Peyer's patch (tissue), 4 donors: Measurements from ENCODE around the gene OR11H7.

Source experiments
- CTCF ChIP-seq, 6 experiments: fragments of 450-650 bp in 4 of 6; fragments of 200-600 bp in 2 of 6; sonication (generic) in 1 of 6; IDR thresholded peaks; one replicate each; pipeline ENCODE4 v1.5.1; 2017 to 2019; ENCODE audit warnings: antibody characterized with exemption in 6 of 6, mild to moderate bottlenecking in 3 of 6, moderate library complexity in 1 of 6
- POLR2A ChIP-seq, 2 donors: fragments of 450-650 bp; IDR thresholded peaks; one replicate each; pipeline ENCODE4 v1.5.1; 2017; ENCODE audit warnings: antibody characterized with exemption in 2 of 2, mild to moderate bottlenecking in 2 of 2, moderate library complexity in 2 of 2

GRCh38 chr14:20247646-20248246, 19.0 kb downstream of the OR11H7 start:
- TF ChIP-seq POLR2A (IDR thresholded peaks at IDR 0.05): no peak
- peak in 2 of 6 experiments; percentile 4 to 16 for TF ChIP-seq CTCF (IDR thresholded peaks at IDR 0.05)
